Ishikawa (cell line): ENCODE measurements around the gene DSG2.

Source experiments
- CEBPB ChIP-seq: IDR thresholded peaks from 2 replicates; pipeline ENCODE4 v1.6.1; 2012
- CREB1 ChIP-seq: IDR thresholded peaks from 2 replicates; pipeline ENCODE4 v1.6.1; 2012; ENCODE audit warnings: low read depth
- EGR1 ChIP-seq: IDR thresholded peaks from 2 replicates; pipeline ENCODE4 v1.6.1; 2012
- EP300 ChIP-seq: IDR thresholded peaks from 2 replicates; pipeline ENCODE4 v1.6.1; 2012; ENCODE audit warnings: borderline replicate concordance
- FOXM1 ChIP-seq: IDR thresholded peaks from 2 replicates; pipeline ENCODE4 v1.6.1; 2012; ENCODE audit warnings: low read depth, borderline replicate concordance
- NFIC ChIP-seq: IDR thresholded peaks from 2 replicates; pipeline ENCODE4 v1.6.1; 2012
- RAD21 ChIP-seq: IDR thresholded peaks from 2 replicates; pipeline ENCODE4 v1.6.1; 2012; ENCODE audit warnings: low read depth
- REST ChIP-seq: IDR thresholded peaks from 2 replicates; pipeline ENCODE4 v1.6.1; 2012; ENCODE audit warnings: low read depth, mild to moderate bottlenecking
- TAF1 ChIP-seq: IDR thresholded peaks from 2 replicates; pipeline ENCODE4 v1.6.1; 2012; ENCODE audit warnings: low read depth, mild to moderate bottlenecking
- TCF12 ChIP-seq: IDR thresholded peaks from 2 replicates; pipeline ENCODE4 v1.6.1; 2012; ENCODE audit warnings: low read depth
- TEAD4 ChIP-seq: IDR thresholded peaks from 2 replicates; pipeline ENCODE4 v1.6.1; 2012
- YY1 ChIP-seq: IDR thresholded peaks from 2 replicates; pipeline ENCODE4 v1.6.1; 2012; ENCODE audit warnings: low read depth
- ZBTB7A ChIP-seq: IDR thresholded peaks from 2 replicates; pipeline ENCODE4 v1.6.1; 2012; ENCODE audit warnings: low read depth
- TF ChIP-seq, protein P1 (sequence below): IDR thresholded peaks from 2 replicates; pipeline ENCODE4 v1.6.1; 2012
- TF ChIP-seq, protein P2 (sequence below): IDR thresholded peaks from 2 replicates; pipeline ENCODE4 v1.6.1; 2012

The DSG2 gene

DNA sequence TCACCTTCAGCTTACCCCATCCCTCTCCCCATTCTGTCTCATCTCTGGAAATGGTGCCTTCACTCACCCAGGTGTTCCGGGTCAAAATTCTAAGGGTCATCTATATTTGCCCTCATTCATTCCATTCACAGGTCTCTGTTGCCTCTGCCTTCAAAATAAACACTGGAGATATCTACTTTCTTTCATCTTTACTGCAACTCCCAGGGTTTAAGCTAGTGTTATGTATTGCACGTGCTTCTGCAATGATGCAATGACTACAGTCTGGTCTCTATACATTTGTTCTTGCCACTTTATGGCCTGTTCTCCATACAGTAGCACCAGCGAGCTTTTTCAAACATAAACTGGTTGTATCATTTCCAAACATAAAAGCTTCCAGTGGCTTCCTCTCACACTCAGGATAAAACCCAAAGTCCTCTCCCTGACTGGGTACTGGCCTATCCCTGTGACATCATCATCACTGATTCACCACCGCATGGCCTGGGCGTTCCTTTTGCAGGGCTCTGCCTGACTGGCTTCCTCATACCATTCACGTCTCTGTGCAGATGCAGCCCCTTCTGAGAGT lies 14.3 kb downstream of the DSG2 start:
- TF ChIP-seq, protein P1, sequence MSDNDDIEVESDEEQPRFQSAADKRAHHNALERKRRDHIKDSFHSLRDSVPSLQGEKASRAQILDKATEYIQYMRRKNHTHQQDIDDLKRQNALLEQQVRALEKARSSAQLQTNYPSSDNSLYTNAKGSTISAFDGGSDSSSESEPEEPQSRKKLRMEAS: no peak
- TF ChIP-seq REST: no peak

DNA sequence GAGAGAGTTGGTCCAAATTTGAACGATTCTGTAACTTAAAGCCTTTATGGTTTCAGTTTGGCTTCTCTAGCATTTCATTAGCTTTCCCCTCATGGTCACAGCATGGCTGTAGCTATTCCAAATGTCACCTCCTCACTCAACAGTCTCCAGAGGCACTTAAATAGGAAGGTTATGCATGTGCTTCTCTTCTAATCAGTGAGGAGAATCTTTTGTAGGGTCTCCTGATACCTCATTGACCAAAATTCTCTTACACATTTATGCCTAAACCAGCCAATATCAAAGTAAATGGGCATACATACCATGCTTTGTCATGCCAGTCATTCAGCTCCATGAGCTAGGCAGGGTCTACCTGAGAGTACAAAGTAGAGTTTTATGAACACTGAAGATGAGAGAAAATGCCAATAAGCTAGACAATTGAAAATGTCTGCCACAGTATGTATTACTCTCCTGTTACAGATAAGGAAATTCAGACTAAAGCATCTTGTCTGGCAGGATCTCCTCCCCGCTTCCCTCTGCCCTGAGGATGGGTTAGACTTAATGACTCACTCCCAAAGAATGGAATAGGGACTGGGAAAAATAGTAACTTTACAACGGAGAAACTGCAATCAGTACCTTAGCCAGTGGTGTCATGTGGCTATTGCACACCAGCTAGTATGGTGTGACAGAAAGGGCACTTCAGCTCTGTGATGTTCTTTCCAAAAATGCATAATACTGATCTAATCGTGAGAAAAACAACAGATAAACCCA lies 15.4 kb downstream of the DSG2 start:
- no peak for TF ChIP-seq FOXM1
- no peak for TF ChIP-seq CREB1
- TF ChIP-seq TEAD4: no peak
- TF ChIP-seq YY1: no peak

DNA sequence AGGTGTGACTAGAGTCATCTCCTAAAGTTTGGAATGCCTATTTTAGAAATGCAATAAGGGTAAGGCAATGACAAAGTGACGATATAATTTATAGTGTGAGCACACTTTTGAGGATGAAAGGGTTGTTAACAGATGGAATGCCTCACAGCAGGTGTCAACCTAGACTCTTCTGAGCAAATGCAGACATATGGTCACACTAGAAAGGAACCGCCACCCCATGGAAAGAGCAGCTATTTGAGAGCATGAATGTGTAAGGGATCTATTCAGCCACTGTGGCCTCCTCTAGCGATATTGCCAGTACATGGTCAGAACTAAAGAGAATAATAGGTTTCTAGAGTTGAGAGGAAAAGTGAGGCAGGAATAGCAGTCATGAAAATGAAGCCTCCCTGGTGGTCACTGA lies 18.5 kb downstream of the DSG2 start:
- TF ChIP-seq RAD21: no peak

- no peak for TF ChIP-seq ZBTB7A
- no peak for TF ChIP-seq CREB1
- TF ChIP-seq FOXM1: no peak
- TF ChIP-seq REST: no peak
- TF ChIP-seq TAF1: no peak
- no peak for TF ChIP-seq EP300
Measured at GRCh38 chr18:31526374-31526773, 28.4 kb downstream of the DSG2 start.

GRCh38 chr18:31533236-31533635 lies 35.3 kb downstream of the DSG2 start:
- TF ChIP-seq CREB1: no peak
- TF ChIP-seq TCF12: no peak
- TF ChIP-seq TEAD4: no peak
- no peak for TF ChIP-seq FOXM1
- TF ChIP-seq RAD21: no peak
- no peak for TF ChIP-seq ZBTB7A
- TF ChIP-seq EP300: no peak
- no peak for TF ChIP-seq NFIC
- no peak for TF ChIP-seq EGR1
- TF ChIP-seq REST: no peak
- no peak for TF ChIP-seq TAF1
- no peak for TF ChIP-seq YY1
- TF ChIP-seq, protein P2, sequence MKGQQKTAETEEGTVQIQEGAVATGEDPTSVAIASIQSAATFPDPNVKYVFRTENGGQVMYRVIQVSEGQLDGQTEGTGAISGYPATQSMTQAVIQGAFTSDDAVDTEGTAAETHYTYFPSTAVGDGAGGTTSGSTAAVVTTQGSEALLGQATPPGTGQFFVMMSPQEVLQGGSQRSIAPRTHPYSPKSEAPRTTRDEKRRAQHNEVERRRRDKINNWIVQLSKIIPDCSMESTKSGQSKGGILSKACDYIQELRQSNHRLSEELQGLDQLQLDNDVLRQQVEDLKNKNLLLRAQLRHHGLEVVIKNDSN: no peak
- TF ChIP-seq CEBPB: no peak
- TF ChIP-seq, protein P1: no peak

DNA sequence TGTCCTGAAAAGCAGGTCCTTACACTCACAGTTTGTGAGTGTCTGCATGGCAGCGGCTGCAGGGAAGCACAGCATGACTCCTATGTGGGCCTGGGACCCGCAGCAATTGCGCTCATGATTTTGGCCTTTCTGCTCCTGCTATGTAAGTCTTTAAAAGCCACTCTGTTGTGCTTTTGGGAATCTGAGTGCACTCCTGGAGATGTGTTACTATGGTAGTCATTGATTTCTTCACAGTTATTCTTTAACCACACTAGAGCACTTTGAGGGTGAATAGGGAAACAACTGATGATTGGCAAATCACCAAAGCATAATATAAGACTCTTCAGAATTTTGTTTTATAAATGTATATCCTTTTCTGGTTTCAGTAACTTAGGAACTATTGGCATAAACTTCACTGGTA lies 40.9 kb downstream of the DSG2 start:
- no peak for TF ChIP-seq REST
- TF ChIP-seq CEBPB: no peak
- no peak for TF ChIP-seq YY1
- no peak for TF ChIP-seq EGR1
- TF ChIP-seq, protein P2: no peak
- no peak for TF ChIP-seq CREB1
- TF ChIP-seq, protein P1: no peak
- no peak for TF ChIP-seq RAD21
- TF ChIP-seq TCF12: no peak
- TF ChIP-seq NFIC: no peak
- TF ChIP-seq ZBTB7A: no peak
- no peak for TF ChIP-seq FOXM1
- TF ChIP-seq TEAD4: no peak
- no peak for TF ChIP-seq EP300
- no peak for TF ChIP-seq TAF1
